ENCODE measurements around the gene TRPT1. TPM values are rescaled to one million over a fixed set of nuclear protein-coding genes. Genes with fewer than 3 reads are reported as not detected.

The TRPT1 gene
- polyA plus RNA-seq, 2 of the 4 experiments (the other 2 are of a cell fraction), result 18.6 to 28.5 TPM

- H3K9me3 ChIP-seq, result no peaks in the 10 kb centered on the region
- CTCF ChIA-PET, result interaction anchor here (1.5 to 3.0 kb wide), 5 partner anchors 11 to 67 kb away, joined by 3 to 16 read pairs (median 12); partner anchors contain the start of genes NUDT22, PLCB3, STIP1 and TRPT1
- ATAC-seq, result no peak
- no peak for FAIRE-seq
- 100% methylated on average over 1 of the region's 12 CpGs for WGBS (ENCODE audit: missing lambda C conversion rate)
- peaks cover 28% of the 10 kb centered on the region for H3K4me1 ChIP-seq
- no peak for DNase-seq (ENCODE audit: low read depth in 1 of 2, low spot score in 1 of 2)
- POLR2A ChIA-PET, result no interaction called here
- no peak overlapping the region for H3K4me2 ChIP-seq
- TF ChIP-seq FOSB (CRISPR knock-in tag; IDR thresholded peaks at IDR 0.05), result no peak
- no peak for TF ChIP-seq KDM5A (IDR thresholded peaks at IDR 0.05)
- TF ChIP-seq BCL3 (IDR thresholded peaks at IDR 0.05), result no peak
- TF ChIP-seq GATA3 (IDR thresholded peaks at IDR 0.05; ENCODE audit: borderline replicate concordance), result no peak
- no peak for TF ChIP-seq CTCF (IDR thresholded peaks at IDR 0.05)
- TF ChIP-seq KDM1A (IDR thresholded peaks at IDR 0.05; ENCODE audit: low read depth), result no peak
- TF ChIP-seq ESRRA (IDR thresholded peaks at IDR 0.05; ENCODE audit: borderline replicate concordance, low read length), result no peak
- no peak for TF ChIP-seq RNF2 (IDR thresholded peaks at IDR 0.05; ENCODE audit: borderline replicate concordance, low read depth)
- TF ChIP-seq CHD2 (IDR thresholded peaks at IDR 0.05; ENCODE audit: low read length, partially characterized antibody), result no peak
- no peak overlapping the region for H3K4me3 ChIP-seq
- H3K27ac ChIP-seq, result no peak overlapping the region
Observed at GRCh38 chr11:64237484-64237951, 11.5 kb upstream of the TRPT1 start.

GRCh38 chr11:64235437-64236161 is 9.6 kb upstream of the TRPT1 start:
- peaks cover 41% of the 10 kb centered on the region for H3K4me1 ChIP-seq
- peak overlapping the region; percentile 96 for H3K4me3 ChIP-seq
- DNase-seq (ENCODE audit: low read depth in 1 of 2, low spot score in 1 of 2) (no peak), ATAC-seq (no peak), FAIRE-seq (no peak)
- TF ChIP-seq KDM1A (IDR thresholded peaks at IDR 0.05; ENCODE audit: low read depth), result peak; percentile 81; the same call in 1 of the 2 replicates
- 0 out of 2 replicates have a peak, but pooled peaks have one; percentile 38 for TF ChIP-seq HDAC2 (IDR thresholded peaks at IDR 0.05)
- no peak for TF ChIP-seq HEYL (CRISPR knock-in tag; IDR thresholded peaks at IDR 0.05)
- H3K27ac ChIP-seq, result peak overlapping the region; percentile 96 to 97
- 87% methylated on average over 12 of the region's 12 CpGs for WGBS (ENCODE audit: missing lambda C conversion rate)
- ChIA-PET CTCF (interaction anchor here (0.5 to 2.3 kb wide), 6 partner anchors 9 to 82 kb away, joined by 3 to 16 read pairs (median 4); partner anchors contain the start of genes NUDT22, PRDX5 and TRPT1), POLR2A (no interaction called here)
- no peaks in the 10 kb centered on the region for H3K9me3 ChIP-seq
- H3K4me2 ChIP-seq, result peak overlapping the region; percentile 99

- Histone ChIP-seq H3K4me1 (peaks cover 37% of the 10 kb centered on the region), H3K9me3 (no peaks in the 10 kb centered on the region), H3K4me2 (peak overlapping the region; percentile 99), H3K4me3 (peak overlapping the region; percentile 96), H3K27ac (peak overlapping the region; percentile 96 to 97)
- ChIA-PET POLR2A (no interaction called here), CTCF (interaction anchor here (1.2 to 2.4 kb wide), 6 partner anchors 10 to 120 kb away, joined by 3 to 14 read pairs (median 7); partner anchors contain the start of gene PRDX5)
- 14% methylated on average over 4 of the region's 80 CpGs for WGBS (ENCODE audit: missing lambda C conversion rate)
- TF ChIP-seq POLR2A (IDR thresholded peaks at IDR 0.05; ENCODE audit: low read length), result 0 out of 2 replicates have a peak, but pooled peaks have one; percentile 18
- peak; percentile 28; the same call in 1 of the 2 replicates for TF ChIP-seq MAX (IDR thresholded peaks at IDR 0.05)
- no peak for TF ChIP-seq CHD4 (IDR thresholded peaks at IDR 0.05; ENCODE audit: borderline replicate concordance)
- TF ChIP-seq CTCF (IDR thresholded peaks at IDR 0.05), result no peak
- no peak for TF ChIP-seq ESRRA (IDR thresholded peaks at IDR 0.05; ENCODE audit: borderline replicate concordance, low read length)
- TF ChIP-seq JUNB (IDR thresholded peaks at IDR 0.05), result no peak
- no peak for TF ChIP-seq HES2 (IDR thresholded peaks at IDR 0.05)
- TF ChIP-seq JUN (IDR thresholded peaks at IDR 0.05), result no peak
- no peak for TF ChIP-seq PHF8 (IDR thresholded peaks at IDR 0.05; ENCODE audit: borderline replicate concordance, low read depth)
- TF ChIP-seq RNF2 (IDR thresholded peaks at IDR 0.05; ENCODE audit: borderline replicate concordance, low read depth), result no peak
- TF ChIP-seq NFE2L2 (conservative IDR thresholded peaks at IDR 0.05; ENCODE audit: low read length), result no peak
- DNase-seq (ENCODE audit: low read depth in 1 of 2, low spot score in 1 of 2) (no peak), FAIRE-seq (no peak), ATAC-seq (peak; percentile 59 to 64)
Observed at GRCh38 chr11:64234647-64235379, 8.8 kb upstream of the TRPT1 start.

Data from A549 (cell line).